GM18505 (cell line): ENCODE measurements around the gene CENPS.

Source experiments
- ATAC-seq: cut with Tn5 transposase; IDR thresholded peaks from one replicate; pipeline ENCODE4 v1.9.1; 2021; ENCODE audit not compliant: unreplicated experiment
- POLR2A ChIP-seq: IDR thresholded peaks from 4 replicates; pipeline ENCODE4 v1.6.1; 2011; ENCODE audit warnings: borderline replicate concordance; ENCODE audit not compliant: insufficient read depth, insufficient read length; ENCODE audit errors: extremely low read depth

The CENPS gene

DNA sequence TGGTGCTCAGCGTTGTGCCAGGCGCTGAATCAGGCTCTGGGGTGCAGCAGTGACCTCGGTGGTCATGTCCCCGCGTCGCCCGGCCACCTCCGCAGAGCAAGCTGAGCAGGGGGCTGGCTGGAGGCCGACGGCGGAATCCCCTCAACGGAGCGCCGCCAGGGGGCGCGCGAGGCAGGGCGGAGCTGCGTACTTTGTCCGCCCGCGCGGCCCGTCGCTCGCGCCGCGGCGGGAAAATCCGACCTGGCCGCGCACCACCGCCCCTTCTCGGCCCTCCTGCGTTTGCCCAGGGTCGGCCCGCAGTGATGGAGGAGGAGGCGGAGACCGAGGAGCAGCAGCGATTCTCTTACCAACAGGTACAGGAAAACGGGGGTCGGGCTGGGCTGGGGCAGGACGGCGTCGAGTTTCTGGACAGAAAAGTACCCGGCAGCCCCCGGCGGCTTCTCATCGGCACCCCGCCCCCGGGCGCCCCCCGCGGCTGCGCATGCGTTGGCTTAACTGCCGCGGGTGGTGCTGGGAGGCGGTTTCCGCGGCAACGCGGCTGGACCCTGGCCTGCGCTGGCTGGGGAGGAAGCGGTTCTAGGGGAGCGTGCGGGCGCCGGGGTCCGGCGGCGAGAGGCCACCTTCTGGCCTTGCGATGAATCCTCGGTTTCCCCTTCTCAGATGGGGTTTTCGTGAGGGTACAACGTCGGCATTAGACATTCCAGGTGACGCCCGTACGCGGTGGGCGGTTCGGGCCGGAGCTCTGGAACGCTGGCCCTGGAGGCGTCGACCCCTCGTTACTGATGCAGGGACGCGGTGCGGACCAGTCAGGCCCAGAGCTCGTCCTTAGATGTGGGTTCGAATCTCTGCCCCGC is at the start of gene CENPS:
TSS of gene CENPS (plus strand) at position 218 of the 854 bp plus-strand sequence. CDS start at position 303, 85 bp downstream.
- peak; percentile 74 for TF ChIP-seq POLR2A
- peak; percentile 80 for ATAC-seq

DNA sequence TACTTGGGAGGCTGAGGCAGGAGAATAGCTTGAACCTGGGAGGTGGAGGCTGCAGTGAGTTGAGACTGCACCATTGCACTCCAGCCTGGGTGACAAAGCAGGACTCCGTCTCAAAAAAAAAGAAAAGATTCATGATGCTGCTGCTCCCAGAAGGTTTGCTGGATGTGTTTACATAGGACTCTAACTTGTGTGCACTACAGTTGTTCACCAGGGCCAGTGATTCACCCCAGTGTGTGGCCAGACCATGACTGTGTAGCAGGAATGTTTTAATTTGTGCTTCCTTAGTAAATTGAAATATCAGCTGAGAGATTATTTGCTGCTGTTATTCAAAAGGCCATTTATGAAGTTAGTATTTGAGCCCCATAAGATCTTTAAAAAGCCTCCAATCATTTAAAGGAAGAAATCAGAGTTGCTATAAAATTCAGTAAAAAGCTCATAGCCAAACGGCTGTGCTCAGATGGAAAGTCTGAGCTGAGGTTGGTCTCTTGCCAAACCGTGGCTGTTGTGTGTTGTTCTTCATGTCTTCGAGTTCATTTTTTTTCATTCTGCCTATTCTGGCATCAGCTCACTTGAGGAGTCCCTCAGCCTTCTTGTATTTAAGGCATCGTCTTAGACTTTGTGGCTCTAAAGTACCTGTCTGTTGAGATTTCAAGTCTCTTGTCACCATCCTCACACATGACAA is 49.5 kb upstream of the CENPS start:
- no peak for ATAC-seq
- TF ChIP-seq POLR2A, result no peak

DNA sequence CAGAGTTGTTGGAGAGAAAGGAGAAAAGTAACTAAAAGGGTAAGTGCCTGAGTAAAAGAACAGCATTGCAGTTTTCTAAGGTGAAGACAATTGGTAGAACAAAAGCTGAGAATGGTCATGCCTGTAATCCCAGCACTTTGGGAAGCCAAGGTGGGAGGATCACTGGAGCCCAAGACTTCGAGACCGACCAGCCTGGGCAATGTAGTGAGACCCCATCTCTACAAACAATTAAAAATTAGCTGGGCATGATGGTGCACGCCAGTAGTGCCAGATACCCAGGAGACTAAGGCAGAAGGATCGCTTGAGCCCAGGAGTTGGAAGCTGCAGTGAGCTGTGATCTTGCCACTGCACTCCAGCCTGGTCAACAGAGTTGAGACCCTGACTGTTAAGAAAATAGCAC is 46.6 kb upstream of the CENPS start:
- TF ChIP-seq POLR2A, result no peak
- ATAC-seq, result no peak

DNA sequence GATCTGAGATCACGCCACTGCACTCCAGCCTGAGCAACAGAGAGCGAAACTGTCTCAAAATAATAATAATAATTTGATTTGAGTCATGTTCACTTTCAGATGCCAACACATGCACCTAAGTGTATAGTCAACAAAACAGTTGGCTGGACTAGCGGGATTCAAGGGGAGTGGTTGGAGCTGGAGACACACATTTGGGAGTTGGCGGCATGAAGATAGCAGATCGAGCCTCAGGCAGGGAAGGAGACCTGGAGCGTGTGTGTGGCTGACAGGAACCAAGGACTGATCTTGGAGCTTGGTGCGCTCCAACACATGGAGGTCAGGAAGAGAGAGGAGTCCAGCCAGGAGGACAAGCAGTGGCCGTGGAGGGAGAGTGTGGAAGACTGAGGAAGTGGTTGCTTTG is 46.0 kb upstream of the CENPS start:
- no peak for TF ChIP-seq POLR2A
- no peak for ATAC-seq

DNA sequence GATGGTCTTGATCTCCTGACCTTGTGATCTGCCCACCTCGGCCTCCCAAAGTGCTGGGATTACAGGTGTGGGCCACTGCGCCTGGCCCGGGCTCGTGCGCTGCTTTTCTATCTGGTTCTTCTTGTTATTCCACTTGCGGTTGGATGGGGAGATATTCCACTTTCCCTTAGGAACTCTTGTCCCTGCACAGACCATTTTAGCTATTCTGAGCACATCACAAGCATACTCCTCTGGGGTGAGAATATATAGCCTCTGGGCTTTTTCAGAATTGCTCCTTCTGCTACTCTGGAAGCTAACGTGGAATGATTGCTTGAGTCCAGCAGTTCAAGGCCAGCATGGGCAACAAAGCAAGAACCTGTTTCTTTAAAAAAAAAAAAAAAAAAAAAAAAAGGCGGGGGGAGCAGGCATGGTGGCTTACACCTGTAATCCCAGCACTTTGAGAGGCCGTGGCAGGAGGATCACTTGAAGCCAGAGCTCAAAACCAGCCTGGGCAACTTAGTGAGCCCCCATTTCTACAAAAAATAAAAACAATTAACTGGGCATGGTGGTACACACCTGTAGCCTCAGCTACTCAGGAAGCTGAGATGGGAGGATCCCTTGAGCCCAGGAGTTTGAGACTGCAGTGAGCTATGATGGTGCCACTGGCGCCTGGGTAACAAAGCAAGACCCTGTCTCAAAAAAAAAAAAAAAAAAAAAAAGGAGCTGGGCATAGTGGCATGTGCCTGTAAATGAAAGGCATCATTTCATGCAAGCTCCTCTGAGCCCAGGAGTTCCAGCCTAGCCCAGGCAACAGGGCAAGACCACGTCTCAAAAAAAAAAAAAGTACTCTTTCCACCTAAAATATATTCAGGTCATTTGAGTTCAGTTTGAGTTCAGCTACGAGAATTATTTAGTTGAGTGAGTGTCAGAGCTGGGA is 43.2 kb upstream of the CENPS start:
- TF ChIP-seq POLR2A, result no peak
- no peak for ATAC-seq

DNA sequence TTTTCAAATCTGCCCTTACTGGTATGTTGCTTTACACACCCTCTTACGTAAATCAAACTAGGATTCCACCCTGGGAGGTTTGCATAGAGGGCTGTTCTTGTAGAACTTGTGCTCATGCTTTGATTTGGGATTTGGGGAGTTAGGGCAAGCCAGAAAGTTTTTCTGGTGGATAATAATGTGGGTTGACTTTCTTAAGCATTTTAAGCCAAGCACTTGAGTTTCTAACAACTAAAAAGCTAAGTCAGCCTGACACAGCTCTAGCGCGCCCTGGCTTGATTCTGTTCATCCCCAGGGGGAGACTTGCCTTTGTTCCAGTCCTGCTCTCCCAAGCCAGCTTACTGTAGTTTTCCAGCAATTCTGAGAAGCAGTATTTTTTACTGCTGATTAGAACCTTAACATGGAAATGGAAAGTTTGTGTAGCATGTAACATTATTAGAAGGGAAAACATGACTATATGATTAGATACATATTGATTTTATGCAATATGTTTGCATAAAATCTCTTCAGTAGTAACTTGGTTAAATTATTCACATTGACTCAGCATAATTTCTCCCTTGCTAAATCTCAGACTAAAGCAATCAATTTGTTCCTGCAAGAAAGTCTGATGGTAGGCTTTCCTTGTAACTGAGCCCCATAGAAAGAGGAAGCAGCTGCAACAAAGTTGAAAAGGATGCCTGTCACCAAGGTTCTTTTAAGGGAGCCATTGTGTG is 42.4 kb upstream of the CENPS start:
- no peak for ATAC-seq
- no peak for TF ChIP-seq POLR2A

DNA sequence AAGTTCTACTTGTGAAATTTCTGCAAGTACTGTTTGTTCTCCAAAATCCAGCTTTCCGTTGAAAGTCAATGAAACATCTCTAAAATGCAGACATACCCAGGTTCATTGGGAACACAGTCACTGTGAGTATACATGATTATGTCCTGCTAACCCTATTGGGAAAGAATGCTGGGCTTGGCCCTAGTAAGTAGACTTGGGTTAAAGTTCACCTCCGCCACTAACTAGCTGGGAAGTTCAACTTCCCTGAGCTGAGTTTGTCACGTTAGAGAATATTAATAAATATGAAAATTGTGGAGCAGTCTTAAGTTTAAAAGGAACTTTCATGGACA is 41.9 kb upstream of the CENPS start:
- ATAC-seq, result no peak
- TF ChIP-seq POLR2A, result no peak

DNA sequence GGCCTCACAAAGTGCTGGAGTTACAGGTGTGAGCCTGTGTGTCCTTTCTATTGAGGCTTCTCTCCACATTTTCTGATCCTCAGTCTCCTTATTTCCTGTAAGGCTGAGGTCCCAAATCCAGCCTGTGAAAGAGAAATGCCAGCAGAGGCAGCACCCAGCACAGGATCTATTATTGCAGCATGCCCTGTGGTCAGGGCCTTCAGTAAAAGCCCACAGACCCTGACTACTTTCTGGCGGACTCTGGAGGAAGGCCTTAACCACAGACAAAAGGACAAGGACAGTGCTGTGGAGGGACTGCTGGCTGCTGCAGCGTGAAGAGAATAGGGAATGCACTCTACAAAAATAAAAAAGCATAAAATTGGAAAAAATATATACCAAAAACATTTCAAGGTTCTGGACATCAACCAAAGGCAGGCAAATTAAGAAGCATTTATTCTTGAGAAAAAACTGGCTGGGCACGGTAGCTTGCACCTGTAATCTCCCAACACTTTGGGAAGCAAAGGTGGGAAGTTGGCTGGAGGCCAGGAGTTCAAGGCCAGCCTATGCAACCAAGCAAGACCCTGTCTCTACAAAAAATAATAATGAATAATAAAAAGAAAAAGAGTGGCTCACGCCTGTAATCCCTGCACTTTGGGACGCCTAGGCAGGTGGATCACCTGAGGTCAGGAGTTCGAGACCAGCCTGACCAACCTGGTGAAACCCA is 40.8 kb upstream of the CENPS start:
- no peak for TF ChIP-seq POLR2A
- no peak for ATAC-seq

DNA sequence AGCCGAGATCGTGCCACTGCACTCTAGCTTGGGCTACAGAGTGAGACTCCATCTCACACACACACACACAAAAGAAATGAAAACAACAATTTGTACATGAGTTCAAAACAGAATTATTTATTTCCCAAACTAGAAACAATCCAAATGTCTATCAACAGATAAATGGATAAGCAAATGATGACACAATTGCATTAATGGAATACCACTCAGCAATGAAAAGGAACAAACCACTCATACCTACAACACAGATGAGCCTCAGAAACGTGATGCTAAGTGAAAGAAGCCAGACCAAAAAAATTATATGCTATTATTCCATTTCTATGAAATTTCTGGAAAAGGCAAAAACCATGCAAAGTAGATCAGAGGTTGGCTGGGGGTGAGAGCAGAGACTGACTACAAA is 33.4 kb upstream of the CENPS start:
- no peak for ATAC-seq
- no peak for TF ChIP-seq POLR2A

DNA sequence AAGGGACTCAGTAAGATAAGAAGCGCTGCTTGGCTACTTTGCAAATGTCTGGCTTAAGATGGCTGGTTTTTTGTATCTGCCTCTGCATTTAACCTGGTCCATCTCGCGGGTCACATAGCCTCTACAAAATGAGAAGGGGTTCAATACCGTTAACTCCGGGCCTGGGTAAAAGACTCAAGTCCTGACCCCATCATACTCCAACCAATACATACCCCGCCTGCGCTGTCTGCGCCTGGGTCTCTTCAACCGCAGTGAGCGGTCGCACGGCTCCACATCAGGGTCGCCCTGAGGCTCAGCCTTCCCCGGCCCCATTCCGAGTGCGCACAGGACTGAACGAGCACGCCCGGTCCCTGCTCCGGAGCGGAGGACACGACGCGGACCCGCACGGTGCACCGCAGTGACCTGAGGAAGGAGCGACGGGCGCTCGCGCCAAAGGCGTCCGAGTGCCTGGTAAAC is 31.9 kb upstream of the CENPS start:
- no peak for TF ChIP-seq POLR2A
- ATAC-seq, result no peak

DNA sequence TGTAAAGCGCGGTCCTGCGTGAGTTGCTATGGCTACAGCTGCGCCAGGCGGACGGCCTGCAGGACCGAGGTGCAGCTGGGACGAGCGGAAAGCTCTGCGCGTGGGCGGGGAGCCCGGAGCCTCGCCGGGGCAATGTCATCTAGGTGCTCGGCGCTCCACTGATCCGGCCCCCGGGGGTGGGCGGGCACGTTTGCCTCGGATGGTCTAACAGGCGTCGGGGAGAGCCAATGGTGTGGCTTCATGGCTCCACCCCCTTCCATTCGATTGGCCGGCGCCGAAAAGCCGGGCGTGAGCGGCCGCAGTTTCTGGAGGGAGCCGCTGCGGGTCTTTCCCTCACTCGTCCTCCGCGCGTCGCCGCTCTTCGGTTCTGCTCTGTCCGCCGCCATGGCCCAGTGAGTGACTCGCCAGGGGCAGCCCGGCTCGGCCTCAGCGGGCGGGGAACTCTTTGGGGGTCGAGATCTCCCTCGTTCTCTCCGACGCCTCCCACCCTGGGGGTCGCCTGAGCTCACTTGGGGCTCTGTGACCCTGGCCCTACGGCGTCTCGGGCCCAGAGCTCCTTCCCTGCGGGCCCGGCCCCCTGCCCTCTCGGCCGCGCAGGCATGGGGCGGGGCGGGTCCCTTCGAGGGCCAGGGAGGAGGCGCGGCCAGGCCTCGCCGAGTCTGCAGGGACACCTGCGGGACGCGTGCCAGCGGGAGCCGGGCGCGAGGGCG is 31.3 kb upstream of the CENPS start, which contains the start of gene PGD:
TSS of gene PGD (plus strand) at position 331 of the 710 bp plus-strand sequence. CDS start at position 385, 54 bp downstream.
- TF ChIP-seq POLR2A, result peak; percentile 83
- peak; percentile 88 for ATAC-seq
